AG09319 (cell line): ENCODE measurements around the gene XPR1.
"Not testable (repeated sequence)": the region's sequence is repeated elsewhere in the genome, so short reads cannot be mapped to it uniquely, and the experiment has no call there.

ENCODE experiments used
- DNase-seq: peaks from one replicate; pipeline ENCODE4 v3.0.0-alpha.2; 2010; ENCODE audit warnings: low read depth; ENCODE audit errors: extremely low read depth
- CTCF ChIP-seq: IDR thresholded peaks from 2 replicates; pipeline ENCODE4 v1.5.1; 2011; ENCODE audit warnings: low read depth, mild to moderate bottlenecking, inconsistent platforms, low read length, moderate library complexity

The XPR1 gene

GRCh38 chr1:180724055-180724454, 92.2 kb downstream of the XPR1 start:
- DNase-seq, result no peak
- TF ChIP-seq CTCF, result no peak

- DNase-seq, result not testable (repeated sequence)
Measured at GRCh38 chr1:180726024-180726423, 94.2 kb downstream of the XPR1 start.

GRCh38 chr1:180727751-180728150, 95.9 kb downstream of the XPR1 start:
- DNase-seq, result not testable (repeated sequence)

- no peak for DNase-seq
- no peak for TF ChIP-seq CTCF
Measured at GRCh38 chr1:180728472-180729106, 96.8 kb downstream of the XPR1 start.

- no peak for DNase-seq
- no peak for TF ChIP-seq CTCF
Measured at GRCh38 chr1:180731131-180731530, 99.3 kb downstream of the XPR1 start.

GRCh38 chr1:180732866-180733265, 101.0 kb downstream of the XPR1 start:
- DNase-seq, result no peak
- no peak for TF ChIP-seq CTCF

GRCh38 chr1:180734366-180734765, 102.5 kb downstream of the XPR1 start:
- DNase-seq, result no peak
- no peak for TF ChIP-seq CTCF

GRCh38 chr1:180742663-180743062, 110.8 kb downstream of the XPR1 start:
- DNase-seq, result no peak
- TF ChIP-seq CTCF, result no peak
